Measurements from ENCODE around the gene USPL1.

The USPL1 gene

DNA sequence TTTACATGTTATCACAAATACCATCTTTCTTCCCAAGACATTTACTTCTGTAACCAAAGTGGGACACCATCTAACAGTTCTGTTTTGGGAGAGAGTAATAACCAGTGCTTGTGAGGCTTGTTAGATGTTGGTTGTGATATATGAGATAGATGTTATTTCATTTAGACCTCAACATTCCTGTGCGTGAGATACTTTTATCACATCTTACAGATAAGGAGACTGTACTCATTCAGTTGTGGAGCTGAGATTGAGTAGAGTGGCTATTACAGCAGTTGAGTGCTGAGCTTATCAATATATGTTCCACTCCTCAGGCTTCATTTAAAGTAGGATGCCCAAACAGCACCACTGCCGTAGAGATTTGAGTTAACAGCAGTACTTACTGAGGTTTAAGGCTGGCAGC lies 43.1 kb downstream of the USPL1 start:
- DNase-seq (ENCODE audit: low read depth): peak; percentile 54

- DNase-seq (ENCODE audit: low read depth): no peak
These were observed 47.1 kb downstream of the USPL1 start for GRCh38 chr13:30664689-30665275.

- no peak for DNase-seq (ENCODE audit: low read depth)
These were observed 47.9 kb downstream of the USPL1 start for GRCh38 chr13:30665638-30666037.

GRCh38 chr13:30666113-30666512 lies 48.4 kb downstream of the USPL1 start:
- no peak for DNase-seq (ENCODE audit: low read depth)

GRCh38 chr13:30667014-30667413 lies 49.3 kb downstream of the USPL1 start:
- DNase-seq (ENCODE audit: low read depth): no peak

DNA sequence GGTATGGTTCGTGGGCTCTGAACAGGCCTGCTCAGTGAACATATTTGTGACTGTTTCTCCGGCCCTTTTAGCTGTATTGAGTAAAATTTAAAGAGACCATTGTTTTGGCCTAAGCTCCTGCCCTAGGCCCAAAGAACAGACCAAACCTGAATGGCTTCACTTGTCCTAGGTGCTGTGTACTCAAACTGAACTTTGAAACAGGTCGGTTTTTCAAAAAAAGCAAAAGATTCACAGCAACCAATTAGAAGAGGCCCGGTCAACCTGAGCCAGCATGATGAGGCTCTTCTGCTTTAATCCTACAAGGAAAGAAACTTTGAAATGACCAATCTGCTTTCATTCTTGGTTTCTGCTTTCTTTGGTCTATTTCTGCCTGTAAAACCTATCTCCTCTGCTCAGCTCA lies 50.6 kb downstream of the USPL1 start:
- DNase-seq (ENCODE audit: low read depth): no peak

DNA sequence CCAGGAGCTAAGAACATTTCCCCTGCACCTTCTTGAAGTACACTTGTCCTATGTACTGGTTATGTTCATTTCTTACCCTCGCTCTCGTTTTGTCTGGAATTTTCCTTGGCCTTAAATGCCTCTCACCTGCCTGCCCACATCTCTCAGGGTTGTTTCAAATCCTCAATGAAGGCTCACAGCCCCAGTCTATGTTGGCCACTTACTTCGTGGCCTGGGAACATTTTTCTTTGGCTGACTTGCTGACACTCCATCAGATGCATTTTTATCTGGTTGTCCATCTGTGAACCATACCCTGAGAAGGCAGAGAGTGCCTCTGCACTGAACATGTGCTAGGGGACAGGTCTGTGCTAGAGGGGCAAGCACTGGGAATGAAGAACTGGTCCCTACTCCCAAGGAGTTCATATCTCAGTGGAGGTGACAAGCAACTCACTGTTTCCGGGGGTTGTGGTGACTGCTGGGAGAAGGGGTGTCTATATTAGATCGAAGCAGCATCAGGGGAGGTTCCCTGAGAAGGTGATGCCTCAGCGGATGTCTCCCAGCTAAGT lies 53.6 kb downstream of the USPL1 start:
- DNase-seq (ENCODE audit: low read depth): no peak

DNA sequence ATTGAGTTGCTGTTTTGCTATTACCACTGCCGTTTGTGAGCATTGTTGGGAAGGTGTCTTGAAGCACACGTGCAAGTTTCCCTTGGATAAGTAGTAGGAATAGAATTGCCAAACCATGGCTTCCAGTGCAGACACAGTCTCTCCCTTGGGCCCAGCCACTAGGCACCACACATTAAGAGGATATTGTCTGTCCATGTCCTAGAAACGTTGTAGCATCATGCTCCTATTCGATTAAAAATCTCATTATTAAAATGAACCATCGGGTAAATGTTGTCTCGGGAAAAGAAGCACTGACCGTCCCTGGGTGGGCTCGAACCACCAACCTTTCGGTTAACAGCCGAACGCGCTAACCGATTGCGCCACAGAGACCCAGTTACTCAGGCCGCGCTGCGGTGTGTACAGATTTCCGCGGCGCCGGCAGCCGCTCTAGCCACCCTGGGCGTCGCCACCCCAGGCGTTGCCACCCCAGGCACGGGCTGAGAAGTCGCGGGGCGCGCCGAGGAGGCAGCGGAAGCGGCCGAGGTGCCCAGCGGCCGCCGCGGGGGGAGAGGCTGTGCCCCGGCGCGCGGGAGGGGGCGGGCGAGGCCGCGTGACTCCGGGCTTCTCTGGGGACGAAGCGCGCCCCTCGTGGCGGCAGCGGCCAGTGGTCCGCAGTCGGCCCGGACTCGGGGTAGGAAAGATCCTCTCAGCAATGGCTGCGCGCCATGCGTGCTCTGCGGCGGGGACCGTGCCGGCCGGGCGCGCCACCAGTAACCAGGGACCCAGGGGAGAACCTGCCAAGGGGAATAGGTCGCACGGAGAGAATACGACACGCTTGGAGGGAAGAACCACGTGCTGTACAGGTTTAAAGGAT lies 56.2 kb downstream of the USPL1 start:
- peak; percentile 62 for DNase-seq (ENCODE audit: low read depth)

- DNase-seq (ENCODE audit: low read depth): no peak
These were observed 58.0 kb downstream of the USPL1 start for GRCh38 chr13:30675717-30676116.

DNA sequence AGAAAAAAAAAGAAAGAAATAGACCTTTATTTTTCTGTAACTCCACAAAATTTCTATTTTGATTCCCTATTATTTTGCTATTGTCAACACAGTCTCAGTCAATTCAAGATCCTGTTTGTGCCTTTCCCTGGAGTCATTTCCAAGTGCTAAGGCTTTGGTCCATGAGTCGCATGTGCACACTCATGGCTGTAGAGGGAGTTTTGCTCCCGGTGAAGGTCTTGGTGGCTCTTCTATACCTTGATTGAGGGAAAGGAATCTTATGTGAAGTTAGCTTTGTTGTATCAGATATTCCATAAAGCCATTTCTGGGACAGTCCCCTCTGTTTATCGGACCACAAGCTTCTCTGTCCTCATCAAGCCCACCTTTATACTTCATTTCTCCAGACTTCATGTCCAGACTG lies 59.0 kb downstream of the USPL1 start:
- DNase-seq (ENCODE audit: low read depth): no peak

DNA sequence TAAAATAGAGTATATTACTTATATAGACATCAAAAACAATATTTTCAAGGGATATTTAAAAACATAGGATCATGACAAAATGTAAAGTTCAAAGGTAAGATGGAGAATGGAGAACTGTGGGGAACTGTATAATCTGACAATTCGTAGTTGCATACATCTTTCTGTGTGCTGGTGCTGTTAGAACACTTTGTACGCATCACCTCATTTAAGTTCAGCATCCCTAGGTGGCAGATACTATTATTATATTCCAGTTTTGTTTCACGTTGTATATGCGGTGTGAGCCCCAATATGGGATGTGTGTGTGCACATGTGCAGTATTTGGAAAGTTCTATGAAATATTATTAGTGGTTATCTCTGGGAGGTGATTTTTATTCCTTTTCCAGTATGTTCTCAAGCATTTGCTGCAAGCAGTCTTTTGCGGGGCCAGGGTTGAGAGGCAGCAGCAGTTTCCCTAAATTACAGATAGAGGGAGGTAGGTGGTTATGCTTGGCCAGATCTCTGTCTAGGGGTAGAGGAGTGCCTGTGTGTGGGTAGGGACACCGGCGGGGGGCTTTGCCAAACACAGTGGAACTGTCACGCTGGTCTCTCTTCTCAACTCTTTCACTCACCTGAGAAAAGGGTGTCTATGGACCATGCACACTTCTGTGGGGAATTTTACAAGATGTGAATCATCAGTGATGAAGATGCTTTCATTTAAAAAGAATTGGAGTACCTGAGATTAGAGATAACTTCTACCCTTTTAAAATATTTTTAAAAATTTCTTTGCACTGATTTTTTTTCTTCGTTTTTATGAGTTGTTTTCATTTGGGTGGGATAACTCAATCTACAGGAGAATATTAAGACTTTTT lies 62.0 kb downstream of the USPL1 start:
- DNase-seq (ENCODE audit: low read depth): peak; percentile 41

GRCh38 chr13:30681843-30682242 lies 64.1 kb downstream of the USPL1 start:
- peak; percentile 99 for DNase-seq (ENCODE audit: low read depth)

- no peak for DNase-seq (ENCODE audit: low read depth)
These were observed 67.7 kb downstream of the USPL1 start for GRCh38 chr13:30685320-30685859.

DNA sequence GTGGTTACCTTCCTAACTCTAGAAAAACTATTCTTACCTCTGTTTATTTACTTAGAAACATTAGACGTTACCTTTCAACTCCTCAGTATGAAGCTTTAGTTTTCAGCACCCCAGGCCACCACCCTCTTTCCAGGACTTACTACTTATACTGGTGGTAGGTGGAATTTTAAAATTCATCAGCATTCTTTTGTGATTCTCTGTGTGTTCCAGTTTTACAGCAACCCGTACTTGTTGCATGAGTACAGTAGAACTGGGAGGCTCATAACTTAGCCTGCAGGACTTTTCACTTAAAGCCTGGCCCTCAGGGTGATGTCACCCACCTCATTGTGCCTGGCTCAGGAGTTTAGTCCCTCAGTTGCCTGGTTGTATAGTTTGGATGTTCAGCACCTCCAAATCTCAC lies 68.3 kb downstream of the USPL1 start:
- DNase-seq (ENCODE audit: low read depth): no peak

- no peak for DNase-seq (ENCODE audit: low read depth)
These were observed 69.9 kb downstream of the USPL1 start for GRCh38 chr13:30687601-30688000.

DNA sequence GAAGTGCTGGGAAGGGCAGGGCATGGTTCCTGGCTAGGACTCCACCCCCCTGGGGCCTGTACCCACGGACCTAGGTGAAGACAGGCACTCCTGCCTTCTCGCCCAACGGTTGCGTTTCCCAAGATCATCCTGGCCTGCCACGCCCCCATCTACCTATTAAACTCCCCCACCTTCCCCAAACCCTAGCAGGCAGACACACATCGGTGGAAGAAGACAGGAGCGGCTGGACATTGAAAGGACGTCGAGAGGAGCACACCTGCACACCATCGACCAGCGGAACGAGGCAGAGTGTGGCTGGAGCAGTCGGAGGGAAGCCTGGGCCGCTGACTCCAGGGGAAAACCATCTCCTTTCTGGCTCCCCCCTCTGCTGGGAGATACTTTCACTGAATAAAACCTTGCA lies 72.0 kb downstream of the USPL1 start:
- DNase-seq (ENCODE audit: low read depth): no peak

GRCh38 chr13:30690282-30691188 lies 72.8 kb downstream of the USPL1 start:
- DNase-seq (ENCODE audit: low read depth): peak; percentile 96

DNA sequence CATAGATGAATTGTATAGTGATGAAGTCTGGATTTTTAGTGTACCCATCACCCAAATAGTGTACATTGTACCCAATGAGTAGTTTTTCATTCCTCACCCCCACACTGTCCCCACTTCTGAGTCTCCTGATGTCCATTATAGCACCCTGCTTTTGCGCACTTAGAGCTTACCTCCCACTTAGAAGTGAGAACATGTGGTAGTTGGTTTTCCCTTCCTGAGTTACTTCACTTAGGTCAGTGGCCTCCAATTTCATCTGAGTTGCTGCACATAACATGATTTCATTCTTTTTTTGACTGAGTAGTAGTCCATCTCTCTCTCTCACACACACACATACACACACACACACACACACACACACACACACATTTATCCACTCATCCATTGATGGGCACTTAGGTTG lies 74.4 kb downstream of the USPL1 start:
- no peak for DNase-seq (ENCODE audit: low read depth)

DNA sequence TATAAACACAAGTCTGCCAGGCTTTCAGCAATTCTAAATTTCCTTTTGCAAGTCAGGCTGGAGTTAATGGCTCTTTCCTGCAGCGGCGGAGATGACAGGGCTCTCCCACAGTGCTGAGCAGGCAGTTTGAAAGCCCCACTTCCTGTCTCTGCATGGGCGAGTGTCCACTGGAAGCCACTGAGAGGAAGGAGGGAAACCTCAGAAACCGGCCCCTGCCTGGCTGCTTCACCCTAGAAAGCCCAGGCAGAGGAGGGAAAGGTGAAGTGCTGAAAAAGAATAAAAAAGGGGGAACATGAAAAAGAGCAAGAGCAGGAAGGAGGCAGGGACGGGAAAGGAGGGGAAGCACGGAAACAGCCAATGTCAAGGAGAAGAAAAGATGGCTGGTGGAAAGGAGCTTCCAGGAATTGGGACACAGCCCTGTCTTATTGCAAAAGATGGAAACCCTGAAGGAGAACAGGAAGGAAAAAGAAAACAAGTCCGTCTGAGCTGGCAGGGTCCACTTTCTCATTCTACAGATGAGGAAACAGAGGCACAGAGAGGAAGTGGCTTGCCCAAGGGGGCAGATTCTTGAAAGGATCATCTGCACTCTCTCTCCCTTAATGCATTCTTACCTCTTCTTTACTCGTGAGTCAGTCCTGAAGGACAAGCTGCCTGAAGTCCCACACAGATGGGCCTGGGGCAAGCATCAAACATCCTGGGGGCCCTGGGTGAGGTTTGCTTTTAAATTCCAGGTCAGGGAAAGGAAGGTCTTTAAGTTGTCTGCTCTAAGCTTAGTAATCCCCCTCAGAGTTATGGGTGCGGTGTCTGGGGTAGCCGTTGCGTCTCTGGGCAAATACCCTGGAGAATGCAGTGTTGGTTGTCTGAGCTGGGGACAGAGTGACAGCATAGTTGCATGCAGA lies 78.8 kb downstream of the USPL1 start:
- DNase-seq (ENCODE audit: low read depth): no peak
